GM12801 (cell line): ENCODE data around the gene PCSK2.

Experiments used
- CTCF ChIP-seq: IDR thresholded peaks from one replicate; pipeline ENCODE4 v1.5.1; 2011; ENCODE audit warnings: control low read depth; ENCODE audit not compliant: insufficient read length; ENCODE audit errors: extremely low read depth

The PCSK2 gene

DNA sequence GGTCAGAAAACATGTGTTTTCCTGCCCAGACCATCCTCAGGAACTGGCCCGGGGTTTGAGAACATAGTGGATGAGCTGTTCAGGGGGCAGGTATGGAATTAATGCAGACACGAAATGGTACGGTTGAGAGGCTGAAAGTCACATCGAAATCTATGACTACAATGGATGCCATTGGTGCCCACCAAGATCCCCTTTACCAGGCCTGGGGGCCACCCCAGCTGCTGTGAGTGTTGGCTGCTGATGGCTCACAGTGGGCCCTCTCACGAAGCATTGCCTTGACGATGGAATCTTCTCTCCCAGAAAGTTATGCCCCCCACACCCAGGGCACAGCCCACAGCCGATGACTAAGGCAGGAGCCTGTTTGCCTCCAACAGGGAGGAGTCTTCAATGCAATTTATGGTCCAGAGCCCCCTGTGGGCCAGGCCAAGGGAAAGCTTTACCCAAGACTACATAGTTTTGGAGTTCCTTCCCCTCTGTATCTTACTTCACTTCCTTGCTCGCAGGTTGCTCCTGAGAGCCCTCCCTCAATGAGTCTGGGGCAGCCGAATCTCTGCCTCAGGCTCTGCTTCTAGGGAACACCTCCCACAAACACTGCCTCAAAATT, 211.7 kb downstream of the PCSK2 start:
- no peak for TF ChIP-seq CTCF

- no peak for TF ChIP-seq CTCF
These were observed 212.9 kb downstream of the PCSK2 start for GRCh38 chr20:17439616-17440296.

GRCh38 chr20:17441745-17442144, 214.9 kb downstream of the PCSK2 start:
- no peak for TF ChIP-seq CTCF

- no peak for TF ChIP-seq CTCF
These were observed 215.7 kb downstream of the PCSK2 start for GRCh38 chr20:17442588-17442987.

DNA sequence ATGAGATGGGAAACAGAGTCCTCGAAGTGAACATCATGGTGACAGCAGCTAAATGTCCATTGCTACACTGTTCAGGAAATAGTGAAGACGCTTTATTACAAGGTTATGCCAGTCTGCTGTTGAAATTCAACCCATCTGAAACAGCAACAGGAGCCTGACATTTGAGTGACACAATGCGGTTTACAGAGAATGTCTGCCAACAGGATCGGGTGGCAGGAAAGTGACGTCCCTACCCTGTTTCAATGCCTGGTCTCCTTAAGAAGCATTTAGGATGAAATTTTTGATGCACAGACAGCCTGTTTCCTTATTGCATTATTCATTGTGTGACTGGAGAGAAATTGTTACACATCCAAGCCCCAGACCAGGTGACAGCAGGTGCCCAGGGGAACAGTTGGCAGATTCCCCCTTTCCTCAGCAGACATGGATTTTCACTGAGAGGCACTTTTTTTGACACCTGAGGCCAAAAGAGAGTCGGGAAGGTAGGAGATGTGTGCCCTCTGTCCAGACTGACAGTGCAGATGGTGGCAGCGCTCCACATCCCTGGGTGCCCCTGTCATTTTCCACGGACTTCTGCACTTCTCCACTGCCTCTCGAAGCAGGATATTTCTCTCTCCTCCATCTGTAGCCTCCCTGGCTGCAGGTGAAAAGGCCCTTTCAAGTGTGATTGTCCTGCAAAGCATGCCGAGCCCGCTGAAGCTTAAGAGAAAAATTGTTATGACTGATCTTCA, 216.5 kb downstream of the PCSK2 start:
- TF ChIP-seq CTCF: no peak

GRCh38 chr20:17444091-17444490, 217.3 kb downstream of the PCSK2 start:
- TF ChIP-seq CTCF: no peak

GRCh38 chr20:17445543-17445942, 218.7 kb downstream of the PCSK2 start:
- TF ChIP-seq CTCF: no peak
